ENCODE data around the gene PI4K2A.

Gene PI4K2A

DNA sequence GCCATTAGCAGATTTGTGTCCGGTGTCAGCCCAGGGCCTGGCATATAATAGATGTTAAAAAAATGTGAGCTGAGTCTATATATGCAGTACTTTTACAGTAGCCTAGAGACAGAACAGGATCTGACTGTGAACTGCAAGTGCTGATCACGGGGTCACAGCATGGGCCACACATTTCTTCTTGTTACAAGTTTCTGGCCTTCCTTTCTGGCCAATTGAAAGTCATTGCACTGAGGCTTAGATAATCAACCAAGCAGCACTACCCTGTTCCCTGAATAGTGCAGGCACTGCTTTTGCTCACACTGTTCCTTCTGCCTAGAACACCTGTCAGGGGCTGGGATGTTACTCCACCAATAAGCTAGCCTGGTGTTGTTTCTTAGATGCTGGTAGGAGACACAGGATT lies 67.7 kb downstream of the PI4K2A start:
- DNase-seq, result no peak

DNA sequence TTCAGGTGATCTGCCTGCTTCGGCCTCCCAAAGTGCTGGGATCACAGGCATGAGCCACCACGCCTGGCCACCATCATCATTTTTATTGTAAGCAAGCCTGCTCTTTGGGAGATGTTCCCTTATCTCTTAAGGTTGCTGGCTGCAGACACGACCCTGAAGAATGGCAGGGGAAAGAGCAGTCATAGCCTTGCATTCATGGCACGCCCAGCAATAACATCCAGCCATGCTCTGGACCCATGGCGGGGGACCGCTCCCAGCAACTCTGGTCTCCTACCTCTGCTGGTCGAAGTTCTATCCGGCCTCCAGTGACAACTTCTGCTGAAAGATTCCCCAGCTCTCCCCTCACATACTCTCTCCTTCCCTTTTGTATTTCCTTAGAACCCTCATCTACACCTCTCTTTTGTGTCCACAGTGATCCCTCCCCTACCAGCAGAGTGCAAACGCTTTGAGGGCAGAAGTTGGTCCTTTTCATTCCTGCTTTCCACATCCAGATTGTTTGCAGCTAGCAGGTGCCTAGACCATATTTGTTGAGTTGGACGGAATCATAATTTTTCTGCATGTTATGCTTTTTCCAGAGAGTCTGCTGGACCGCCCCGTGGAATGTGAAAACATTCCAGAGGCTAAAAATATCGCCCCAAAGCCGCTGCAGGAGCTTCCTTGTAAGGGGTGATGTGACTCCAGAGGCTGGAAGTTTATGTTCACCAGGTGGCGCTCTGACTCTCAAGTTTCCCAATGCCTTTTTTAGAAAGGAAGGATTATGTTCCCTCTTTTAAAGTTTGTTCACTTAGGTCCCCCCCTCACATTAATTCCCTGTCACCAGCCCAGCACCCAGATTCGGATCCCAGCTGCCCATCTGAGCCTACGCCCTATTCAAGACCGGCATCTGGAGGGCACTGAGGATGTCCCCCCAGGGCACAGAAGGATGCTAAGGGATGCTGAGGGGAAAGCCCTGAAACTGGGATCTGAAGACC lies 68.8 kb downstream of the PI4K2A start:
- peak; percentile 64 for DNase-seq

DNA sequence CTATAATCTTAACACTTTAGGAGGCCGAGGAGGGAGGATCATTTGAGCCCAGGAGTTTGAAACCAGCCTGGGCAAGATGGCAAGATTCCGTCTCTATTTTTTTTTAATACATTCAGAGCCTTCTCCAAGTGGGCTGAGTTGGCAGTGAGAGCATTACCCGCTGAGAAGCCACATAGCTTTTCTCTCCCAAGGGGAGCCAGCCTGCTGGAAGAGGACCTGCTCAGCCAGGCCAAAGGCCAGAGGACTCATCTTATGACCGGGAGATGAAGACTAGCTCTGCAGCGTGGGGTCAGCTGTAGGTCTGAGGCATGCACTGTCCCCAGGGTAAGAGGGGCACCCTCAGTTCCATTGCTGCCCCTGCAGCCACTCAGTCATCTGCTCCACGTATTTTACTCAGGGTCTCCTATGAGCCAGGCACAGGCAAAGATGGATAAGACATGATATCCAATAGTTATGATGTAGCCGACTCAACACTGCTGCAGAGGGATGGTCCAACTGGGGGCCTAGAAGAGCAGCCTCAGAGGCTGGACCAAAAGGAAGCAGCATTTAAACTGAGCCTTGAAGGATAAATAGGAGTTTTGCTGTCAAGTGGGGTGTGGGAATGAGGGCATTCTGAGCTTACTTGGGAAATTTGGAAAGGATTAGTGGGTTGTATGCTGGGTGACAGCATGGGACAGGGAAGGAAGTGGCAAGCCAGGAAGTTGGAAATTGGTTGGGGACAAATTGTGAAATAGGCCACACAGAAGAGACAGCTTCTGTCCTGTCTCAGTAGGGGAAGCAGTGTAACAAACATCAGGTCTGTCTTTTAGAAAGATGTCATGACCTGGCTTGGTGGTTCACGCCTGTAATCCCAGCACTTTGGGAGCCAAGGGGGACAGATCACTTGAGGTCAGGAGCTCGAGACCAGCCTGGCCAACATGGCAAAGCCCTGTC lies 71.4 kb downstream of the PI4K2A start:
- DNase-seq, result no peak

- peak; percentile 16 for DNase-seq
Observed at GRCh38 chr10:97713339-97713825, 72.9 kb downstream of the PI4K2A start, which contains the start of gene MARVELD1. Gene MARVELD1, plus strand, starts transcription at chr10:97713730. Its CDS starts 147 bp downstream, at chr10:97713877.

DNA sequence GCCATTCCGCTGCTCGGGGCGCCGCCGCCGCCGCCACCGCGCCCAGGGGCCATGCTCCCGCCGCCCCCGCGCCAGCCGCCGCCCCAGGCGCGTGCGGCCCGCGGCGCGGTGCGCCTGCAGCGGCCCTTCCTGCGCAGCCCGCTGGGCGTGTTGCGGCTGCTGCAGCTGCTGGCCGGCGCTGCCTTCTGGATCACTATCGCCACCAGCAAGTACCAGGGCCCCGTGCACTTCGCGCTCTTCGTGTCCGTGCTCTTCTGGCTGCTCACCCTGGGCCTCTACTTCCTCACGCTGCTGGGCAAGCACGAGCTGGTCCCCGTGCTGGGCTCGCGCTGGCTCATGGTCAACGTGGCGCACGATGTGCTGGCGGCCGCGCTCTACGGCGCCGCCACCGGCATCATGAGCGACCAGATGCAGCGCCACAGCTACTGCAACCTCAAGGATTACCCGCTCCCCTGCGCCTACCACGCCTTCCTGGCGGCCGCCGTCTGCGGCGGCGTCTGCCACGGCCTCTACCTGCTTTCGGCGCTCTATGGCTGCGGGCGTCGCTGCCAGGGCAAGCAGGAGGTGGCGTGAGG lies 73.4 kb downstream of the PI4K2A start:
- DNase-seq, result peak; percentile 68

DNA sequence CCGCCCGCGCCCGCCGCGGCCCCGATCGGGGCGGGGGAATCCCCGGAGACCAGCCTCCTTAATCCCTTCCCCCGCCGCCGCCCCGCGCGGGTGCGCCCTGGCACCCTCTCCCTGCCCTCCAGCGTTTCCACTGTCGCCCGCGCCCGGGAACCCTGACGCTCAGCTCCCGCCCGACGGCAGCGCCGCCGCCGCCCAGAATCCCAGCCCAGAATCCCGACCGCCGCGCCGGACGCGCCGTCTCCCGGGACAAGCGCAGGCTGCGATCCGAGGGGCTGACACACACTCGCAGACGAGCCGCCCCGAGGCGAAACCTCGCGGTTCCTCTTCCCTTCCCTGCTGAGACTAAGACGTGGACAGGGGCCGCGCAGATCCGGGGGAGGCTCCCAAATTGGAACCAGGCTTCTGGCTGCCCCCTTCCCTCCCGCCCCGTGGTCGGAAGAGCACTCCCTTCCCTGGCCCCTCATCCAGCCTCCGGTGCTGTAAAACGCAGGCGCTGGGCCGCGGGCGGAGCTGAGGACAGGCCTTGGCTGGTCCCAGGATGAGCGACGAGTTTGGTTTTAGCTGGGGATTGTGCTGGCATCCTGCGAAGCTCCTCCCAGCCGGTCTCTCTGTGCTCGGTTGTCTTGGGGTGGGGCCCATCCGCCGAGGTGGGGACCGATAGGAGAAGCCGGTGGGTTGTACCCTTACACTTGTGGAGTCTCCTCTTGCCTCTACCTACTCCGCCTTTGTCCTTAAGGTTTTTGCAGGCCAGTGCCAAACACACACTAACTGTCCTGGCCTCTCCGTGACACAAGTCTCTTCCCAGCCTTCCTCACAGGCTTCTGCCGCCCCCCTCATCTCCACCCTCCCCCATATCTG lies 74.2 kb downstream of the PI4K2A start:
- no peak for DNase-seq

GRCh38 chr10:97715259-97715874 lies 74.9 kb downstream of the PI4K2A start:
- no peak for DNase-seq

DNA sequence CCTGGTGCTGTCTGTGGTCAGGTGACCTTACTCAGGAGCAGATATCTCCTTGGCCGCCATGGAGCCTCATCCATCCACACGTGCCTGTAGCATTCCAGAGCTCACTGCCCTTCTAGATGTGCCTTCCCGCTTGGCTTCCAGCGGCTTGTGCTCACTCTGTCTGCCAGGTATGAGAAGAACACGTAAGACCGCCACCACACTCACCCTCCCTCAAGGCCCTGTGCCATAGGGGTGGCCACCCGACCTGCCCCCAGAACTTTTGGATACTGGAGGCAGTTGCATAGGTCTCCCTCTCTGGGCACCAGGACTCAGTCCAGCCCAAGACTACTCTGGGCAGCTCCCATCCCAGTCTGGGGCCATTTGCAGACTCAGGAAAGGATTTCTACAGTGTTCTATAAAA lies 77.2 kb downstream of the PI4K2A start:
- DNase-seq, result no peak

DNA sequence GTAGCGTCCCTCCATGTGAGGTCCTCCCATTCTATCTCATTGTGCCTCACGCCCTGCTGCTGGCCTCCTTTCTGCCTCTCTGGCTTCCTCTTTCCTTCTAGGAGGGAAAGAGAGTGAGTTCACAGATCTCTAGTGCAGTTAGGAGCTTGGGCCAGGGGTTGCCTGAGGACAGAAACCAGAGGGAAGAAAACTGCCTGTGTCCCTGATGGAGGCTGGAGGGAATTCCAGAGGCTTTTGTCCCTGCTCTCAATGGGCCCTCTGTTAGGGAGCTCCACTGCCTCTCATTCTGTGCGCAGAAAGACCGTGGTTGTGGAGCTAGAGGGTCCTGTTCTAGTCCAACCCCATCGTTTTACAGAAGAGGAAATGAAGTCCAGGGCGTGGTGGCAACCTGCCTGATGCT lies 77.7 kb downstream of the PI4K2A start:
- DNase-seq, result no peak

- no peak for DNase-seq
Observed at GRCh38 chr10:97718659-97719142, 78.2 kb downstream of the PI4K2A start.

- no peak for DNase-seq
Observed at GRCh38 chr10:97719602-97720001, 79.1 kb downstream of the PI4K2A start.

DNA sequence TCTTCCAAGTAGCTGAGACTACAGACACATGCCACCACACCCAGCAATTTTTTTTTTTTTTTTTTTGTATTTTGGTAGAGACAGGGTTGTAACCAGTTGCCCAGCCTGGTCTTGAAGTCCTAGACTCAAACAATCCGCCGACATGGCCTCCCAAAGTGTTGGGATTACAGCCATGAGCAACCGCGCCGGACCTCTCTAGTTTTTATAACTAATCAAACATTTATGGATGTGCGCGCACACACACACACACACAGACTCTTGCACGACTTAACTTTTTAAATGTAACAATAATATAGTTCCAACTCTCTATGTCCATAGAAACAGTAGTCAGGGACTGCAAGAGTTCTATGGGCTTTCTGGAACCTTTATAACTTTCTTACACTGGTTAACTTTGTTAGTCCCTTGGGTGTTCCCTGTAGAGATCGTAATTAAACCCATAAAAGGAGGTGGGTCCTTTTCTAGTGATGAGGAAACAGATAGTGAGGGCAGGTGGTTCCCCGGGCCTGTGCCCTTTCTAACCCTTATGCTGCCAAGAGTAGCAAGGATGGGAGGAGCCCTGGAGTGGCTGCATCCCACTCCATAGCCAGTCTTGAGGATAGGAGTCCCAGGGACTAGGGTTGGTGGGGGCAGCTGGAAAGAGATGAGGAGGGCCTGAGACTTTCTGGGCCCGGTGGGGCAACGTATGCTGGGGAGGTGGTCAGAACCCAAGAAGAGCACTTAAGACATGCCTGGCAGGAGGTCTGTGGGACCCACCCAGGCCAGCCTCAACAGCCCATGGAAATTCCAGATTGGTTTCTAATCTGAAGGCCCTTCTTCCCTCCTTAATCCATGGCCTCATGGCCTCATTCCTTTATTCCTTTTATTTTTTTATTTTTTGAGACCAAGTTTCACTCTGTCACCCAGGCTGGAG lies 81.7 kb downstream of the PI4K2A start:
- no peak for DNase-seq

GRCh38 chr10:97723001-97723400 lies 82.5 kb downstream of the PI4K2A start:
- no peak for DNase-seq

DNA sequence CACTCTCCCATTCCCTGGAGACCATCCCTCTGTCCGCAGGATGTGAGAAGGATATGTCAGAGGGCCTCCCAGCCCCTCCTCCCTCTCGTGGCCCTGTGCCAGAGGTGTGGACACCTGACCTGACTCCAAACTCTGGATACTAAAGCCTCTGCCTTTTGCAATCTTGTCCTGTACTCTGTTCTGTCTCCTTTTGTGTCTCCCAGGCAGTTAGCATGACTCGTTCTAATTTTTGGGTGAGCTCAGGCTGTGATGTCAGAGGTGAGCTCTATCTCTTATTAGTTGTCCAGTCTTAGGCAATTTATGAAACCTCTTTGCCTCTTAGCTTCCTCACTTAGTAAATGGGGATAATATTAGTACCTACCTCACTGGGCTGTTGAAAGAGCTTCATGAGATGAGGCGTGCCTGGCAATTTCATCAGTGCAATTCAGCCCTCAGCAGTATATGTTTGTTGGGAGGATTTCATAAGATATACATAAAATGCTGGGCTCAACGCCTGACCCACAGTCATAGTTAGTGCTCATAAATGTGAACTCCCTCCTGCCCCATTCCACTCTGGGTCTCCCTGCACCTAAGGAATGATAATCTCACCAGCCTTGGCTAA lies 84.0 kb downstream of the PI4K2A start:
- no peak for DNase-seq
